GM12872 (cell line): ENCODE measurements around the gene S1PR2.

ENCODE experiments used
- CTCF ChIP-seq: IDR thresholded peaks from 3 replicates; pipeline ENCODE4 v1.5.1; 2011; ENCODE audit warnings: low read depth, mild to moderate bottlenecking, low read length, moderate library complexity; ENCODE audit not compliant: insufficient read depth

S1PR2 gene

DNA sequence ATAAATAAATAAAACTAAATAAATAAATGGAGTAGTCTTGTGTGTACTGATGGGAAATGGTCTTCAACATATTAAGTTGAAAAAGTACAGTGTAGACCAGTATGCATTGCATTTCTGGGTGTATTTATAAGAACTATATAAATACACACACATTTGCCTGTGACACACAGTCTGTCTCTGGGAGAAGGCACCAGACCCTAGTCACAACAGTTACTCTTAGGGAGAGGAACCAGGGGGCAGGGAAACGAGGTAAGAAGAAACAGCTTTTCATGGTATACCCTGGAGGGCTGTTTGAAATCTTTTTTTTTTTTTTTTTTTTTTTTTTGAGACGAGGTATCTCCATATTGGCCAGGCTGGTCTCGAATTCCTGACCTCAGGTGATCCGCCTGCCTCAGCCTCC, 2.8 kb upstream of the S1PR2 start:
- TF ChIP-seq CTCF = no peak

- no peak; the same call in 2 of the 3 replicates for TF ChIP-seq CTCF
These were observed 589 bp upstream of the S1PR2 start for GRCh38 chr19:10231612-10232228.

DNA sequence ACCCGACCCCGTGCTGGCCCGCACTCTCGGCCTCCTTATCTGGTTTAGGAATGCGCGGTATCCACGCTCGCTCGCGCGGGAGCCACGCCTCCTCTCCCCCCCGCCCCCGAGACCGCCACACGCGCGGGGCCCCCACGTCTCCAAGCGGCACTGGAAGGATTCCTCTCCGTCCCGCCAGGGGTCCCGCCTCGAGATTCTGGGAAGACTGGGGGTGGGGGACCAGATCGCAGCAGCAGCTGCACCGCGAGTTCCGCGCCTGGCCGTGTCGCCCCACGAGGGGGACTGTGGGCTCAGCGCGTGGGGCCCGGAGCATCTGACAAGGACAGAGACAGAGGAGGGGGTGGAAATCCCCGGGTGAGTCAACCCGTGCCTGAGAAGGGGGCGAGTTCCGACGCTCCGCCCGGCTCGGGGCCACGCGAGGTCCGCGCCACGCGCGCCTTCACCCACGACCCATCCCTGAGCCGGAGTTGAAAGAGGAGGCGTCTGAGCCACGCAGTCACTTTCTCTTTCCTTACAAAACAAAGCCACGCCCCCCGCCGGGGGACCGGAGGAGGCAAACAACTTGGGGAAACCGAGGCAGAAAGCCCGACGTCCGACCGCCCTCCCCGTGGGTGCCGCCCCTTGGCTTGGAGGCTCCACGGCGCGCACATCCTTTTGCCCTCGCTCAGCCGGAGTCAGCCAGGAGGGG, 814 bp downstream of the S1PR2 start:
- TF ChIP-seq CTCF = no peak

DNA sequence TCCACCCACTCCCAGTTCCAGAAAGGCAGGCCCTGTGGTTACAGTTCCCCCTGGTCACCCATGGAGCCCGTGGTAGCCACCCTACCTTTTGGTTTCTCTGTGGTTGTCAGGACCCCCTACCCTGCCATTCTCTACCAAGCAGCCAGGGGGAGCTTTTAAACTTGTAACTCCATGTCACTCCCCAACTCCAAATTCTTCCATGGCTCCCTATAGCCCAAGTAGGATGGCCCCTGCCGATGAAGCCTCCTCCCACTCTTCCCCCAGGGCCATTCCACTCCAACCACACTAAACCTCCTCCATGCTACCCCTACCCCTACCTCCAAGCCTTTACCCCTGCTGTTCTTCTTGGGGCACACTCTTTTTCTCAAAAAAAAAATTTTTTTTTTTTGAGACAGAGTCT, 2.2 kb downstream of the S1PR2 start:
- TF ChIP-seq CTCF = peak; percentile 78

DNA sequence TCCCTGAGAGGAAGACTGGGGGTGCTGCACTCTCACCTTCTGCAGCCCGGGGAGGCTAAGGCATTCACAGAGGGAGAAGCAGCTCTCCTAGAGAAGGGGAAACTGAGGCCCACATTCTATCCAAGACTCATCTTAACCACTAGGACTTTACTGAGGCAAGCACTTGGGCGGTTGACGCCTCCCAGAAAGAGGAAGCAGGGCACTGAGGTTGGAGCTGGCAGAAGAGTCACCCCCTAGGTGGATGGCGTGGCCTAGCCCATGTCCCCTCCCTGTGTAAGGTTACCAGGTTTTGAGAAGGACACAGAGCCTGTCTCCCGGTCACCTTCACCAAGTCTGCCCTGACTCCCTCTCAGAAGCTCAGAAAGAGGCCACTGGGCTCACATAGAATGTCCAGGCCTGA, 2.7 kb downstream of the S1PR2 start:
- TF ChIP-seq CTCF = no peak

GRCh38 chr19:10227026-10227971, 3.8 kb downstream of the S1PR2 start:
- TF ChIP-seq CTCF = 0 out of 3 replicates have a peak, but pooled peaks have one; percentile 12

DNA sequence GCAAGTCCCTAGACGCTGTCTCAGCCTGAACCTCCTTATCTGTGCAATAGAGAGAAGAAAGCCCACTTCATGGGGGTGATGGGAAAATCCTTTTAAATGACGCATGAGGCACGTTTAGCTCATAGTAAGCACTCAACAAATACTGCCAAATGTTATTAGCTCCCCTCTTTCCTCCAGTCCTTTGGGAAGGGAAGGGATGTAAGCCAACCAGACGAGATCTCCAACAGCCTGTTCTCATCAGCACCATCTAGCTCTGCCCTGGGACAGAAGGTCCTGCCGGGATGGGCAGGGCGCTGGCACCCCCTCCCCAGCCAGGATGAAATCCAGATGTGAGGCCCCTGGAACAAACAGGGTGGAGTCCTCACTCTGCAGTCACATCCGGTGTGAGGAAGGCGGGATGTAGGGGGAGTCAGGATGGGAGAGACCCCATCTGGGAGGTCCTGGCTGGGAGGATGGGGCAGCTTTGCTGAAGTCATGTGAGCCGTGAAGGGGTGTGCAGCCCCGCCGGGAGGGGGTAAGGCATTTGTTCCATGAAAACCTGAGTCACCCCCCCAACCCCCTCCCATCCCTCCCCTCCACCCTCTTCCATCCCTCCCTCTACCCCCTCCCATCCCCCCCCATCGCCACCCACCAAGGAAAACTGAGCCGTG, 4.6 kb downstream of the S1PR2 start:
- TF ChIP-seq CTCF = no peak
